Measurements from ENCODE around the gene RAPSN. TPM values are rescaled to one million over a fixed set of nuclear protein-coding genes. Genes with fewer than 3 reads are reported as not detected.

RAPSN gene
- total RNA-seq, 1 donor from 2014 or later: 2.2 TPM

DNA sequence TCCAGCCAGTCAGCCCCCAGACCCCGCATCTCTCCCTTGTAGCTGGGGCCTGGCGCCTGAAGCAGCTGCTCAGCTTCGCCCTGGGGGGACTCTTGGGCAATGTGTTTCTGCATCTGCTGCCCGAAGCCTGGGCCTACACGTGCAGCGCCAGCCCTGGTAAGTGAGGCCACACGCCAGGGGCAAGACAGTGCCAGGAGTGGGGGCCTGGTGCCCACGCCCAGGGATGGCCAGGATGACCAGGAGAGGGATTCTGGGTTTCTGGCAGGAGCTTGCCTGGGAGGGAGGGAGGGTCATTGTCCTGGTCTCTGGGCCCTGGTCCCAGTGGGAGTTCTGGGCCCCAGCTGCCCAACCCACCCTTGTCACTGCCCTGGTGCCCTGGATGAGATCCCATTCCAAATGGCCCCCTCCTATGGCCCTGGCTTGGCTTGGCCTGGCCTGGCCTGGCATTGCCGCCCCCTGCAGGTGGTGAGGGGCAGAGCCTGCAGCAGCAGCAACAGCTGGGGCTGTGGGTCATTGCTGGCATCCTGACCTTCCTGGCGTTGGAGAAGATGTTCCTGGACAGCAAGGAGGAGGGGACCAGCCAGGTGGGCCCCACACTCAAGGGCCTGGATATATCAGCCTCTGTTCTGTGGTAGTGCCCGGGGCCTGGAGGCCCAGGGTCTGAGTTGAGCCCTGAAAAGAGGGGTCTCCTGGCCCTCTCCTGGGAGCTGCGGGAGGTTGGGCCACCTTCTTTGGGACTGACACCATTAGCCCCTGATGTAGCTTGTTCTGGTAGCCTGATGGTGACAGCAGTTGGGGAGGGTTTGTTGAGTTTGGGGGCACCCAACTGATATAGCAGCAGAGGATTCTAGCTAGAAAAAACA lies 36.8 kb downstream of the RAPSN start:
- intact Hi-C loops (cut with micrococcal nuclease): no loop called here
- no peaks in the 10 kb centered on the region for H3K27me3 ChIP-seq (ENCODE audit: low read depth)
- TF ChIP-seq CTCF (IDR thresholded peaks at IDR 0.05; ENCODE audit: borderline replicate concordance): peak; percentile 74
- no peaks in the 10 kb centered on the region for H3K9me3 ChIP-seq (replicated peaks)
- peak; percentile 42 for DNase-seq
- no peak overlapping the region for H3K4me3 ChIP-seq
- peak overlapping the region; percentile 15 for H3K27ac ChIP-seq (replicated peaks)
- H3K4me1 ChIP-seq: peaks cover 80% of the 10 kb centered on the region
- peaks cover 53% of the 10 kb centered on the region for H3K36me3 ChIP-seq

- H3K27me3 ChIP-seq (ENCODE audit: low read depth): no peaks in the 10 kb centered on the region
- H3K27ac ChIP-seq (replicated peaks): peak overlapping the region; percentile 99
- no peak for TF ChIP-seq CTCF (IDR thresholded peaks at IDR 0.05; ENCODE audit: borderline replicate concordance)
- no peaks in the 10 kb centered on the region for H3K9me3 ChIP-seq (replicated peaks)
- peak overlapping the region; percentile 87 for H3K4me3 ChIP-seq
- no peak for DNase-seq
- intact Hi-C loops (cut with micrococcal nuclease): no loop called here
- H3K36me3 ChIP-seq: peaks cover 53% of the 10 kb centered on the region
- H3K4me1 ChIP-seq: peaks cover 72% of the 10 kb centered on the region
Measured at GRCh38 chr11:47410370-47411264, 38.3 kb downstream of the RAPSN start.

- H3K36me3 ChIP-seq: peaks cover 44% of the 10 kb centered on the region
- H3K4me3 ChIP-seq: peak overlapping the region; percentile 87
- intact Hi-C loops (cut with micrococcal nuclease): no loop called here
- no peak for DNase-seq
- peaks cover 63% of the 10 kb centered on the region for H3K4me1 ChIP-seq
- TF ChIP-seq CTCF (IDR thresholded peaks at IDR 0.05; ENCODE audit: borderline replicate concordance): no peak
- no peaks in the 10 kb centered on the region for H3K27me3 ChIP-seq (ENCODE audit: low read depth)
- no peaks in the 10 kb centered on the region for H3K9me3 ChIP-seq (replicated peaks)
- H3K27ac ChIP-seq (replicated peaks): peak overlapping the region; percentile 99
Measured at GRCh38 chr11:47409440-47410369, 39.2 kb downstream of the RAPSN start.

GRCh38 chr11:47408598-47409439 lies 40.1 kb downstream of the RAPSN start:
- no peak for TF ChIP-seq CTCF (IDR thresholded peaks at IDR 0.05; ENCODE audit: borderline replicate concordance)
- intact Hi-C loops (cut with micrococcal nuclease): no loop called here
- DNase-seq: no peak
- Histone ChIP-seq H3K36me3 (peaks cover 35% of the 10 kb centered on the region), H3K4me3 (peak overlapping the region; percentile 87), H3K27me3 (ENCODE audit: low read depth) (no peaks in the 10 kb centered on the region), H3K4me1 (peaks cover 54% of the 10 kb centered on the region), H3K9me3 (replicated peaks) (no peaks in the 10 kb centered on the region), H3K27ac (replicated peaks) (peak overlapping the region; percentile 99)

Measured in left ventricle myocardium inferior (tissue), 1 donor.